GM18517 (cell line): ENCODE data around the gene TMEM89.

Source experiments
- ATAC-seq: cut with Tn5 transposase; IDR thresholded peaks from one replicate; pipeline ENCODE4 v1.9.1; 2021; ENCODE audit warnings: mild to moderate bottlenecking, moderate library complexity; ENCODE audit not compliant: unreplicated experiment

TMEM89 gene

GRCh38 chr3:48642605-48643004 is 21.0 kb upstream of the TMEM89 start:
- no peak for ATAC-seq

DNA sequence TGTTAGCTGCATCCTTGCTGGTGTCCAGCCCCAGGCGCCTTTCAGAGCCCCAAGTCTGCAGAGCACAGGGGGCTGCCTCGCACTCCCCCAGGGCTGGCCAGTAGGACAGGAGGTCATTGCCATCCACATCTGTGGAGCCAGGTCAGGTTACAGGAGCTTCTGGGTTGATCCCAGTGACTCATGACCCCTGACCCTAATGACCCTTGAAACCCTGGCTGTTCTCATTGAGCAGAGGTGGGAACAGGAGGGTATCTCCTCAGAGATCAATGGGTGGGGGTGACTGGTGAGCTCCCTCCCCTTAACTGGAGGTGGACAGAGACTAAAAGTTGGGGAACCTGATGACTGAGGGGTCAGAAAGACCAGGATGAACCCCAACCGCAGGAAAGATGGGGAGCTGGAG is 19.8 kb upstream of the TMEM89 start:
- no peak for ATAC-seq

GRCh38 chr3:48639944-48640606 is 18.5 kb upstream of the TMEM89 start:
- ATAC-seq: no peak

GRCh38 chr3:48637305-48637704 is 15.7 kb upstream of the TMEM89 start:
- no peak for ATAC-seq

GRCh38 chr3:48636149-48636655 is 14.6 kb upstream of the TMEM89 start:
- no peak for ATAC-seq

DNA sequence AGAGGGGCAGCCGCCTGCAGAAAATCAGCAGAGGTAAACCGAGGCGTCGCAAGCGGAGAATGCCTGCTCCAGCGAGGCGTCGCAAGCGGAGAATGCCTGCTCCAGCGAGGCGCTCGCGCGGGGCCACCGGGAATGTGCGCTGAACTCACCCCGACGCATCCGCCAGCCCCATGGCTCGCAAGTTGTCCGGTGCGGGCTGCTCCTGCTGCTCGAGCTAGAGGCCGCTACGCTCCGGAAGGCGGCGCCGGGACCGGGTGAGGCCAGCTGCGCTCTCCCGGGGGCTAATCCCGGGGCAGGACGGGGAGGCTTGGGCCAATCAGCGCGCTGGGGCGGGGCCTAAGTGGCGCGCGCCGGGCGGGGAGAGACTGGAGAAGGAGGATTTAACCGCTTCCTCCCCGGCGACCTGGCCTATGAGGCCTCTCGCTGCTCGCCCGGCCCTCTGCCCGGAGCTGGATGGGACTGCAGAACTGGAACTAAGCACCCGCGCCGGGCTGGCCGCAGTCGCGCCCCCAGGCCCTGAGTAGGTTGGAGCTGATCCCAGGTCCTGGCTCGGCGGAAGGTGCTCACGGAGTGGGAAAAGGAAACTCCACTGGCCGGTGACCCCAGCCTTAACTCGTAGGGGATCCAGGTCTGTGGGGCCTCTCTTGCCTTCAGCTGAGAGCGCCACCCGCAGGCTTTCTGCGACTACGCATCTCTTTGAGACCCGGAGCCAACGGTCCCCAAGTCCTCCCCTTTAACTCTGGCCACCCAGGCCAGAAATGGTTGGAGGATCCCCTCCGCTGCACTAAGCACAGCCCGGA is 13.9 kb upstream of the TMEM89 start, which contains the start of gene SLC26A6:
SLC26A6 (minus strand) TSS at position 240 of the 800 bp plus-strand sequence; CDS start at position 172, 68 bp downstream.
- peak; percentile 84 for ATAC-seq

GRCh38 chr3:48634661-48635221 is 13.2 kb upstream of the TMEM89 start:
- peak; percentile 22 for ATAC-seq

DNA sequence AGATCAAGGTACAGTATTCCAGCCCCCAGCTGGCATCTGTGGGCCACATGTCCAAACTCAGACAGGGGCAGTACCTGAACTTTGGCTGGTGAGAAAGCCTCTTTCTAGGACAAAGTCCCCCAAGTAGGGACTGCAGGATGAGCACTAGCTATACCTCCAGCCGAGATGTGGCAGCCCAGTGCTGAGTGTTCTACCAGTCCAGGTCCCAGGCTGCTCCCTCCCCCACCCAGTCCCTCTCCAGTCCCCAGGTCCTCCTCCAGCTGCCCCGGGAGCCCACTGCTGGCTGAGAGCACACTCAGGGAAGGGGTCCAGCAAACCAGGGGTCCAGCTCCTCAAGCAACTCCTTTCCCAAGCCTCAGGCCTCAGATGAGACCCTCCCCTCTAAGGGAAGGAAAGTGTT is 12.2 kb upstream of the TMEM89 start:
- no peak for ATAC-seq

DNA sequence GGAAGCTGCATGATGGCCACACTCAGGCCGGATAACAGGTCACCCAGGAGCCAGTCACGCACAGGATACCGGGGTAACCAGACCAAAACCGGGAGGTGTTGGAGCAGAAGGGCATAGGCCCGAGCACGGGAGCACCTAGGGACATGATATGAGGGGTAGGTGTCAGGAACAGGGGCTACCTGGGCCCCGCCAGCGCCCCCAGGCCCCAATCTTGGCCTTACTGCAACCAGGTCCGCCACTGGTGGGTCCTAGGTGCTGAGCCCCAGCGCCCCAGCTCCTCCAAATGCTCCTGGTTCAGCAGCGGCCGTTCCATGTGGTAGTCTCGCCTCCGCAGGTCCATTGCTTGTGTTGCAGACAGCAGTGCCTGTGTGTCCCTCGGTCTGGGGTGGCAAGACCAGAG is 11.7 kb upstream of the TMEM89 start:
- no peak for ATAC-seq

DNA sequence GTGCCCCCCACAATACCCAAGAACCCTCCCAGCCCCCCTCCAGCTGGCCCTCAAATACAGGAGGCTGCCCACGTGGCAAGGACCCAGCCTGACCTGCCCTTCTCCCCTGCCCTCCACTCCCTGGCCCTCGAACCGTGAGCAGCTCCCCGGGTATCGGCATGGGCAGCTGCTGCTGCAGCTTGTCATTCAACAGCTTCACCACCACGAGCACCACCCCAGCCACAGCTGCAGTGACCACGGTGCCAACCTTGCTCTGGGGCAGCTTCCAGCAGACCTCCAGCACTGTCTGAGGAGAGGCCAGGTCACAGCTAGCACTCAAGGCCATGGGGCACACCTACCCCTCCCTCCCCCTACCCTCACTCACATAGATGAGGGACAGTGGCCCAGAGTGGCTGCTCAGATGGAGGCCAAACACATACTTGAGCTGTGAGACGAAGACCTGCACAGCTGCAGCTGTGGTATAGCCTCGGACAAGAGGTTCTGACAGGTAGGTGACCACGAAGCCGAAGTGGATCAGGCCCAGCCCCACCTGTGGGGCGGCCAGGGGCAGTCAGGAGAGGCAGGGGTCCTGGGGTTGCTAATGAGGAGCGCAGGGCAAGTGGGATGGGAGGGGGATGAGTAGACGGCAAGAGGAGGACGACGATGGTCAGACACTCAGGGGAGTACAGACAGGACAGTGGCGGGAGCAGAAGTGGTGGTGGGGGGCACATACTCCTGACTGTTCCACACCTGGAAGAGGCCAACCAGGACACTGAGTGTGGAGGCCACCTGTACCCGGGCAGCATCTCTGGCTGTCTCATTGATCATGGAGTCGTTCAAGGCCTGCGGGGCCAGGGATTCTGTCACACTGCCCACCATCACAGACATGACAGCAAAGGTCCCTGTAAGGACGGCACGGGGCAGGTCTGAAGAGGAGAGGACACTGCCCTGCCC is 10.2 kb upstream of the TMEM89 start:
- ATAC-seq: no peak

- no peak for ATAC-seq
Observed at GRCh38 chr3:48630833-48631232, 9.3 kb upstream of the TMEM89 start.

DNA sequence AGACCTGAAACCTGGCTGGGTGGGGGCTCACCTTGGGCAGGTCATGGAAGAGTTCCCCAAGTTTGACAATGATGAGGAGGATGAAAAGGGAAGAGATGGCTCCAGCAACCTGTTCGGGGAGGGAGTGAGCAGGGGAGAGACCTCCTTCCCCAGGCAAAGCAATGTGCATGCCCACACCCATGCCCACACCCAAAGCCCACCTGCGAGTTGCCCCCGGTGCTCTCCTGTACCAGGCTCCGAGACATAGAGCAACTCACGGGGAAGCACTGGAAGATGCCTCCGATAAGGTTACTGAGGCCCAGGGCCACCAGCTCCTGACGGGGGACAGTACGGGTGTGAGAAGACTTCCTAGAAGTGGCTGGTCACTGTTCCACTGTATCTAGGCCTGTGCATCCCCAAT is 8.8 kb upstream of the TMEM89 start:
- no peak for ATAC-seq

- no peak for ATAC-seq
Observed at GRCh38 chr3:48629894-48630293, 8.3 kb upstream of the TMEM89 start.

- no peak for ATAC-seq
Observed at GRCh38 chr3:48628277-48629017, 6.9 kb upstream of the TMEM89 start.

DNA sequence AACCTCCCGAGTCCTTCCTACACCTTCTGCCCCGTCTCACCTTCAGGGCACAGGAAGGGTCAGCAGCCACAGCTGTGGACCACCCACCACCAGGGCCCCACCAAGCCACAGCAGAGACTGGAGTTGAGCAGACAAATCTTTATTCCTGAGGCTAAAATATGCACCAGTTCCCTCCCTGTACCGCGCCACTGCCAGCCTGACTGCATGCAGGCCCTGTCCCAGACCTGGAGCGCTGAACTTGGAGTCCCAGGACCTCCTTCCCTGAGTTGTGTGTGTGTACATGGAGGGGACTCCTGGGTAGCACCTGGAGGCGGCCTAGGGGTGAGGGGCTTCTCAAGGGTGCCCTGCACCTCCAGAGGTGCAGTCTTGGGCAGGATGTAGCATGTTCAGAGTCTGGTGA is 4.0 kb upstream of the TMEM89 start:
- no peak for ATAC-seq

DNA sequence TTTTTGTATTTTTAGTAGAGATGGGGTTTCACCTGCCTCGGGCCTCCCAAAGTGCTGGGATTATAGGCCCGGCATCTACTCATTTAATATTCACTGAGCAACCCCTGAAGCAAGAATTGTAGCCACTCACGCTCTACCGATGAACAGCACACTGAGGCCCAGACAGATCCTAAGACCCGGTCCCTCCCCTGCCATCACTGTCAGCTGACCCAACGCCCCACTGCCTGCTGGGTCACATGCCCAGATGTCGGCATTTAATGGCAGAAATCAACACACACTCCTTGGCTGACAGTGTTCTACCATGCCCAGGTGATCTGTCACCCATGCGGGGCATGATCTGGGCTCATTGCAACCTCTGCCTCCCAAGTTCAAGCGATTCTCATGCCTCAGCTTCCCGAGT is 3.2 kb upstream of the TMEM89 start:
- no peak for ATAC-seq

GRCh38 chr3:48623851-48624547 is 2.4 kb upstream of the TMEM89 start:
- no peak for ATAC-seq

GRCh38 chr3:48619541-48620524 is 1.7 kb downstream of the TMEM89 start:
- ATAC-seq: no peak
